Measurements from ENCODE around the gene PRKCZ. TPM values are rescaled to one million over a fixed set of nuclear protein-coding genes. Genes with fewer than 3 reads are reported as not detected.

The PRKCZ gene
- total and polyA plus RNA-seq, 4 donors: 4.8 to 9.9 (median 8.4) TPM

- H3K9me3 ChIP-seq (ENCODE audit: control insufficient read depth in 4 of 4, low read length in 3 of 4): no peaks in the 10 kb centered on the region
- no peaks in the 10 kb centered on the region for H3K27me3 ChIP-seq (ENCODE audit: control insufficient read depth in 4 of 4, insufficient read depth in 4 of 4, low read length in 3 of 4)
- no peak for DNase-seq (ENCODE audit: low spot score)
- no peak overlapping the region for H3K27ac ChIP-seq (ENCODE audit: low read depth in 1 of 2, low read length in 2 of 2)
- TF ChIP-seq FOXA1 (IDR thresholded peaks at IDR 0.05): no peak
- no peak for TF ChIP-seq ATF3 (IDR thresholded peaks at IDR 0.05)
- TF ChIP-seq RXRA (IDR thresholded peaks at IDR 0.05): no peak
- TF ChIP-seq FOXA2 (IDR thresholded peaks at IDR 0.05): no peak
- TF ChIP-seq JUND (IDR thresholded peaks at IDR 0.05): no peak
- TF ChIP-seq, protein P1, sequence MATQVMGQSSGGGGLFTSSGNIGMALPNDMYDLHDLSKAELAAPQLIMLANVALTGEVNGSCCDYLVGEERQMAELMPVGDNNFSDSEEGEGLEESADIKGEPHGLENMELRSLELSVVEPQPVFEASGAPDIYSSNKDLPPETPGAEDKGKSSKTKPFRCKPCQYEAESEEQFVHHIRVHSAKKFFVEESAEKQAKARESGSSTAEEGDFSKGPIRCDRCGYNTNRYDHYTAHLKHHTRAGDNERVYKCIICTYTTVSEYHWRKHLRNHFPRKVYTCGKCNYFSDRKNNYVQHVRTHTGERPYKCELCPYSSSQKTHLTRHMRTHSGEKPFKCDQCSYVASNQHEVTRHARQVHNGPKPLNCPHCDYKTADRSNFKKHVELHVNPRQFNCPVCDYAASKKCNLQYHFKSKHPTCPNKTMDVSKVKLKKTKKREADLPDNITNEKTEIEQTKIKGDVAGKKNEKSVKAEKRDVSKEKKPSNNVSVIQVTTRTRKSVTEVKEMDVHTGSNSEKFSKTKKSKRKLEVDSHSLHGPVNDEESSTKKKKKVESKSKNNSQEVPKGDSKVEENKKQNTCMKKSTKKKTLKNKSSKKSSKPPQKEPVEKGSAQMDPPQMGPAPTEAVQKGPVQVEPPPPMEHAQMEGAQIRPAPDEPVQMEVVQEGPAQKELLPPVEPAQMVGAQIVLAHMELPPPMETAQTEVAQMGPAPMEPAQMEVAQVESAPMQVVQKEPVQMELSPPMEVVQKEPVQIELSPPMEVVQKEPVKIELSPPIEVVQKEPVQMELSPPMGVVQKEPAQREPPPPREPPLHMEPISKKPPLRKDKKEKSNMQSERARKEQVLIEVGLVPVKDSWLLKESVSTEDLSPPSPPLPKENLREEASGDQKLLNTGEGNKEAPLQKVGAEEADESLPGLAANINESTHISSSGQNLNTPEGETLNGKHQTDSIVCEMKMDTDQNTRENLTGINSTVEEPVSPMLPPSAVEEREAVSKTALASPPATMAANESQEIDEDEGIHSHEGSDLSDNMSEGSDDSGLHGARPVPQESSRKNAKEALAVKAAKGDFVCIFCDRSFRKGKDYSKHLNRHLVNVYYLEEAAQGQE (IDR thresholded peaks at IDR 0.05): no peak
- TF ChIP-seq SP1 (IDR thresholded peaks at IDR 0.05): no peak
- TF ChIP-seq ZBTB33 (IDR thresholded peaks at IDR 0.05): no peak
- TF ChIP-seq CTCF (IDR thresholded peaks at IDR 0.05; ENCODE audit: low read depth, low read length, missing input control): no peak
- no peak for TF ChIP-seq EGR1 (IDR thresholded peaks at IDR 0.05; ENCODE audit: low read depth in 2 of 2)
- TF ChIP-seq GABPA (IDR thresholded peaks at IDR 0.05 in 1 of 2, conservative IDR thresholded peaks at IDR 0.05 in 1 of 2): no peak
- TF ChIP-seq NR2F2 (IDR thresholded peaks at IDR 0.05): no peak
- TF ChIP-seq HNF4G (IDR thresholded peaks at IDR 0.05): no peak
- TF ChIP-seq RAD21 (IDR thresholded peaks at IDR 0.05): no peak
- no peak for TF ChIP-seq YY1 (IDR thresholded peaks at IDR 0.05)
- no peak for TF ChIP-seq TAF1 (conservative IDR thresholded peaks at IDR 0.05)
- TF ChIP-seq HNF4A (conservative IDR thresholded peaks at IDR 0.05): no peak
- TF ChIP-seq, protein P2, sequence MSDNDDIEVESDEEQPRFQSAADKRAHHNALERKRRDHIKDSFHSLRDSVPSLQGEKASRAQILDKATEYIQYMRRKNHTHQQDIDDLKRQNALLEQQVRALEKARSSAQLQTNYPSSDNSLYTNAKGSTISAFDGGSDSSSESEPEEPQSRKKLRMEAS (IDR thresholded peaks at IDR 0.05): no peak
- no peak overlapping the region for H3K4me3 ChIP-seq (ENCODE audit: low read depth in 1 of 3, low read length in 3 of 3)
- H3K4me1 ChIP-seq (ENCODE audit: control insufficient read depth in 4 of 4, insufficient read depth in 4 of 4, low read length in 3 of 4): peaks cover 0 to 9% (median 3%) of the 10 kb centered on the region in 4 donors
- H3K36me3 ChIP-seq (ENCODE audit: control insufficient read depth in 4 of 4, insufficient read depth in 3 of 4, low read depth in 1 of 4, low read length in 3 of 4): peaks cover 0 to 3% (median under 1%) of the 10 kb centered on the region in 4 donors
- H3K9ac ChIP-seq (ENCODE audit: low read depth in 1 of 2, low read length in 2 of 2): no peak overlapping the region
- 97% methylated on average over 10 of the region's 10 CpGs for WGBS
These were observed 79.9 kb downstream of the PRKCZ start for GRCh38 chr1:2130156-2130555.
